ENCODE results near the gene RABAC1. TPM values are rescaled to one million over a fixed set of nuclear protein-coding genes. Genes with fewer than 3 reads are reported as not detected.

Gene RABAC1
- total and polyA plus RNA-seq, 2 of the 13 experiments (the other 11 are each of a cell fraction or from before 2014, with no cell fraction given), result 37.4 to 74.0 TPM

DNA sequence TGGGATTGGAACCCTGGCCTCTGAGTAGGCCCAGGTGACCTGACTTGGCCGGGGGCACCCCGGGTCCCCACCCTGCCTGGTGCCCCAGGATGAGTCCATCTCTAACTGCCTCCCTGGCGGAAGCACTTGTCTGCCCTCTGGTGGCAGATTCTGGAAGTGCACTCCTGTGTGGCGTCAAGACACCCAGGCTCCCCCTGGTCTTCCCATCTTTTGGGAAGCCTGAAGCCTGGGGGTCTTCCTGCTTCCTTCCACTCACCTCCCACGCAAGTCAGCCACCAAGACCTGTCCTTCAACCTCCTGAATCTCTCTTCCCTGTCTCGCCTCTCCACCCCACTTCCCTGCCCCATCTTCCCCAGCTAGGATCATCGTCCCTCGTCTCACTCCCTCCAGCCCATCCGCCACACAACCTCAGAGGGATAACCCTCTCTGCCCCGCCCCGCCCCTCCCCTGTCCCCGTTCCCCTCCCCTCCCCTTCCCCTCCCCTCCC lies 7.4 kb downstream of the RABAC1 start (continued):
- TF ChIP-seq ZNF609 (CRISPR knock-in tag; IDR thresholded peaks at IDR 0.05; ENCODE audit: borderline replicate concordance) (no peak), ZNF33B (CRISPR knock-in tag; IDR thresholded peaks at IDR 0.05) (no peak)

- H3K36me3 ChIP-seq (replicated peaks in 1 of 2; ENCODE audit: control insufficient read depth in 1 of 2, insufficient read depth in 2 of 2, low read length in 2 of 2), result no peaks in the 10 kb centered on the region
- H3K4me3 ChIP-seq (replicated peaks in 1 of 3; ENCODE audit: insufficient read depth in 1 of 3, low read depth in 2 of 3, low read length in 3 of 3), result no peak overlapping the region
- peaks cover 2 to 3% of the 10 kb centered on the region in 2 experiments; a peak in 1 of 5 replicates for H3K27me3 ChIP-seq (ENCODE audit: control insufficient read depth in 1 of 2, insufficient read depth in 2 of 2, low read length in 2 of 2)
- H3K4me1 ChIP-seq (ENCODE audit: insufficient read depth, low read length), result no peaks in the 10 kb centered on the region
- no TSS peak for BruUV-seq (replicated peaks)
- no peak overlapping the region for H3K9ac ChIP-seq (ENCODE audit: insufficient read depth, low read depth, low read length)
- H3K79me2 ChIP-seq (ENCODE audit: insufficient read depth, low read length), result no peaks in the 10 kb centered on the region
- intact Hi-C loops (cut with micrococcal nuclease; ENCODE audit: unreplicated experiment), result no loop called here
- in situ Hi-C loops (cut with HindIII; ENCODE audit: extremely low pct_ligation_motif_present, low pct_unique_long_range_greater_than_20kb), result no loop called here
- ChIA-PET CTCF (ENCODE audit: low intra/inter-chr PET ratio, low total read pairs) (no interaction called here), POLR2A (no interaction called here)
- no peak overlapping the region for H3K27ac ChIP-seq (ENCODE audit: extremely low read length, insufficient read depth, low read length)
- WGBS (ENCODE audit: low lambda C conversion rate), result 17% methylated on average over 3 of the region's 3 CpGs
- FAIRE-seq (no peak), DNase-seq (ENCODE audit: low spot score) (no peak), ATAC-seq (no peak)
- no peak overlapping the region for H2AFZ ChIP-seq (ENCODE audit: low read length)
- no peaks in the 10 kb centered on the region for H4K20me1 ChIP-seq (ENCODE audit: insufficient read depth, low read length)
- no peaks in the 10 kb centered on the region for H3K9me3 ChIP-seq (ENCODE audit: low read length)
- TF ChIP-seq FOXK1 (CRISPR knock-in tag; IDR thresholded peaks at IDR 0.05; ENCODE audit: borderline replicate concordance, low read depth) (no peak), RCOR2 (CRISPR knock-in tag; IDR thresholded peaks at IDR 0.05) (no peak), PRMT3 (CRISPR knock-in tag; IDR thresholded peaks at IDR 0.05; ENCODE audit: borderline replicate concordance, low read depth) (no peak), DR1 (CRISPR knock-in tag; IDR thresholded peaks at IDR 0.05) (no peak), ZNF124 (CRISPR knock-in tag; IDR thresholded peaks at IDR 0.05) (no peak)
- no peak overlapping the region for H3K4me2 ChIP-seq (ENCODE audit: low read depth, low read length)
Observed at GRCh38 chr19:41947091-41947490, 12.0 kb downstream of the RABAC1 start.

Data from HepG2 (cell line).